ENCODE measurements around the gene MYBPC1.

- TF ChIP-seq POLR2A (IDR thresholded peaks at IDR 0.05; ENCODE audit: low read length) (no peak), GATA1 (IDR thresholded peaks at IDR 0.05; ENCODE audit: low read depth, low read length) (no peak)
Observed at GRCh38 chr12:101619026-101619786, 24.4 kb downstream of the MYBPC1 start.

Measured in erythroblast (primary cell).